ENCODE results near the gene ANKS1A.
"Not testable (repeated sequence)": the region's sequence is repeated elsewhere in the genome, so short reads cannot be mapped to it uniquely, and the experiment has no call there.

- not testable (repeated sequence) for TF ChIP-seq EZH2 (IDR thresholded peaks at IDR 0.05; ENCODE audit: insufficient read depth, poor library complexity, severe bottlenecking); EZH2phosphoT487 (IDR thresholded peaks at IDR 0.05; ENCODE audit: insufficient read depth, low read depth)
Observed at GRCh38 chr6:34899748-34900147, 10.7 kb downstream of the ANKS1A start.
